Gastrocnemius medialis (tissue), 4 donors: ENCODE measurements around the gene LRRC45. TPM values are rescaled to one million over a fixed set of nuclear protein-coding genes. Genes with fewer than 3 reads are reported as not detected.

Experiments
- ATAC-seq, 2 donors: fragments of 150-250 bp; one replicate each; pipeline ENCODE4 v1.9.1; 2016
- DNase-seq, 2 donors: peaks; one replicate each; pipeline ENCODE4 v3.0.0-alpha.2; 2019
- H3K27ac ChIP-seq, 4 donors: fragments of 200-600 bp; sonication (generic); 1 replicate in 1 of 4; 2 replicates in 3 of 4; pipeline ENCODE4 v1.5.1; 2016 to 2018; ENCODE audit warnings: mild to moderate bottlenecking in 2 of 4, moderate library complexity in 1 of 4
- H3K27me3 ChIP-seq, 3 donors: fragments of 200-600 bp; sonication (generic) in 2 of 3; 1 replicate in 1 of 3; 2 replicates in 2 of 3; pipeline versions ENCODE4 v1.5.1 to v1.6.0; 2016 to 2019; ENCODE audit warnings: mild to moderate bottlenecking in 1 of 3, moderate library complexity in 1 of 3
- H3K36me3 ChIP-seq, 2 donors: fragments of 200-600 bp; sonication (generic) in 1 of 2; one replicate each; pipeline ENCODE4 v1.5.1; 2017 to 2018
- H3K4me1 ChIP-seq, 2 donors: fragments of 200-600 bp; sonication (generic) in 1 of 2; one replicate each; pipeline ENCODE4 v1.5.1; 2016 to 2017; ENCODE audit warnings: mild to moderate bottlenecking in 2 of 2
- H3K4me3 ChIP-seq, 4 donors: fragments of 200-600 bp; sonication (generic) in 3 of 4; 1 replicate in 1 of 4; 2 replicates in 3 of 4; pipeline ENCODE4 v1.5.1; 2016 to 2019; ENCODE audit warnings: mild to moderate bottlenecking in 2 of 4
- H3K9me3 ChIP-seq, 3 donors: fragments of 200-600 bp; sonication (generic) in 2 of 3; 1 replicate in 1 of 3; 2 replicates in 2 of 3; pipeline ENCODE4 v1.5.1; 2016 to 2019
- POLR2A ChIP-seq, 2 donors: fragments of 450-650 bp; IDR thresholded peaks; one replicate each; pipeline ENCODE4 v1.6.1; 2017; ENCODE audit warnings: antibody characterized with exemption in 2 of 2, mild to moderate bottlenecking in 2 of 2, moderate library complexity in 2 of 2
- in situ Hi-C, 4 donors: fragments of 200-750 bp; cut with MboI; loops; one replicate each; pipeline versions ENCODE4 v1.15.0 to v1.8.0; 2017; ENCODE audit warnings: low sequenced_read_pairs in 4 of 4
- intact Hi-C: fragments of 100-400 bp; cut with DNase I; formaldehyde crosslinking; loops from one replicate; pipeline ENCODE4 v1.15.1; 2023; ENCODE audit warnings: low total_unique reads
- total RNA-seq, 4 donors: library from RNA; depleted of rRNA; stranded (reverse); fragments of >200 nt; gene quantifications; one replicate each; pipeline versions ENCODE4 v1.1.0 to v1.2.3, GENCODE V29; 2016
- TF ChIP-seq, protein P1 (sequence below), 5 experiments: fragments of 450-650 bp in 3 of 5; fragments of 200-600 bp in 2 of 5; sonication (generic) in 2 of 5; IDR thresholded peaks in 4 of 5; conservative IDR thresholded peaks in 1 of 5; 1 replicate in 4 of 5; 2 replicates in 1 of 5; pipeline ENCODE4 v1.5.1; 2016 to 2019; ENCODE audit warnings: antibody characterized with exemption in 5 of 5, mild to moderate bottlenecking in 3 of 5, moderate library complexity in 3 of 5

LRRC45 gene
- total RNA-seq: 1 to 10 TPM; 1.1 to 5.0 (median 3.8) TPM

GRCh38 chr17:82022981-82023446 is at the start of gene LRRC45:
TSS of gene LRRC45 (plus strand) at chr17:82023305. CDS start at chr17:82023644, 339 bp downstream.
- Histone ChIP-seq H3K27me3 (no peaks in the 10 kb centered on the region), H3K27ac (peak within 1 kb of the TSS; percentile 78 to 86 (median 79)), H3K4me1 (peaks cover 25 to 54% of the 10 kb centered on the region in 2 donors), H3K4me3 (peak within 1 kb of the TSS; percentile 89 to 92 (median 92)), H3K36me3 (no peaks in the 10 kb centered on the region), H3K9me3 (no peaks in the 10 kb centered on the region)
- TF ChIP-seq POLR2A (IDR thresholded peaks at IDR 0.05): no peak
- TF ChIP-seq, protein P1, sequence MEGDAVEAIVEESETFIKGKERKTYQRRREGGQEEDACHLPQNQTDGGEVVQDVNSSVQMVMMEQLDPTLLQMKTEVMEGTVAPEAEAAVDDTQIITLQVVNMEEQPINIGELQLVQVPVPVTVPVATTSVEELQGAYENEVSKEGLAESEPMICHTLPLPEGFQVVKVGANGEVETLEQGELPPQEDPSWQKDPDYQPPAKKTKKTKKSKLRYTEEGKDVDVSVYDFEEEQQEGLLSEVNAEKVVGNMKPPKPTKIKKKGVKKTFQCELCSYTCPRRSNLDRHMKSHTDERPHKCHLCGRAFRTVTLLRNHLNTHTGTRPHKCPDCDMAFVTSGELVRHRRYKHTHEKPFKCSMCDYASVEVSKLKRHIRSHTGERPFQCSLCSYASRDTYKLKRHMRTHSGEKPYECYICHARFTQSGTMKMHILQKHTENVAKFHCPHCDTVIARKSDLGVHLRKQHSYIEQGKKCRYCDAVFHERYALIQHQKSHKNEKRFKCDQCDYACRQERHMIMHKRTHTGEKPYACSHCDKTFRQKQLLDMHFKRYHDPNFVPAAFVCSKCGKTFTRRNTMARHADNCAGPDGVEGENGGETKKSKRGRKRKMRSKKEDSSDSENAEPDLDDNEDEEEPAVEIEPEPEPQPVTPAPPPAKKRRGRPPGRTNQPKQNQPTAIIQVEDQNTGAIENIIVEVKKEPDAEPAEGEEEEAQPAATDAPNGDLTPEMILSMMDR (IDR thresholded peaks at IDR 0.05 in 4 of 5, conservative IDR thresholded peaks at IDR 0.05 in 1 of 5): no peak
- in situ Hi-C loops (loop anchor here in 1 of 4 donors (5.0 kb wide), 1 partner anchor 61 kb away; the partner anchor contains the start of gene NOTUM), intact Hi-C loops (loop anchor here (1.0 kb wide), 3 partner anchors 14 to 163 kb away; partner anchors contain the start of genes ASPSCR1, DCXR and P4HB)
- DNase-seq: peak; percentile 100
- peak; percentile 86 to 91 for ATAC-seq

GRCh38 chr17:81973432-81973831 is 49.7 kb upstream of the LRRC45 start:
- DNase-seq: no peak
- Histone ChIP-seq H3K9me3 (no peaks in the 10 kb centered on the region), H3K27me3 (no peaks in the 10 kb centered on the region), H3K4me1 (peaks cover 6 to 12% of the 10 kb centered on the region in 2 donors), H3K27ac (no peak overlapping the region), H3K4me3 (no peak overlapping the region), H3K36me3 (no peaks in the 10 kb centered on the region)
- in situ Hi-C loops (no loop called here), intact Hi-C loops (no loop called here)
- no peak for TF ChIP-seq POLR2A (IDR thresholded peaks at IDR 0.05)
- TF ChIP-seq, protein P1 (IDR thresholded peaks at IDR 0.05 in 4 of 5, conservative IDR thresholded peaks at IDR 0.05 in 1 of 5): no peak
- ATAC-seq: no peak

DNA sequence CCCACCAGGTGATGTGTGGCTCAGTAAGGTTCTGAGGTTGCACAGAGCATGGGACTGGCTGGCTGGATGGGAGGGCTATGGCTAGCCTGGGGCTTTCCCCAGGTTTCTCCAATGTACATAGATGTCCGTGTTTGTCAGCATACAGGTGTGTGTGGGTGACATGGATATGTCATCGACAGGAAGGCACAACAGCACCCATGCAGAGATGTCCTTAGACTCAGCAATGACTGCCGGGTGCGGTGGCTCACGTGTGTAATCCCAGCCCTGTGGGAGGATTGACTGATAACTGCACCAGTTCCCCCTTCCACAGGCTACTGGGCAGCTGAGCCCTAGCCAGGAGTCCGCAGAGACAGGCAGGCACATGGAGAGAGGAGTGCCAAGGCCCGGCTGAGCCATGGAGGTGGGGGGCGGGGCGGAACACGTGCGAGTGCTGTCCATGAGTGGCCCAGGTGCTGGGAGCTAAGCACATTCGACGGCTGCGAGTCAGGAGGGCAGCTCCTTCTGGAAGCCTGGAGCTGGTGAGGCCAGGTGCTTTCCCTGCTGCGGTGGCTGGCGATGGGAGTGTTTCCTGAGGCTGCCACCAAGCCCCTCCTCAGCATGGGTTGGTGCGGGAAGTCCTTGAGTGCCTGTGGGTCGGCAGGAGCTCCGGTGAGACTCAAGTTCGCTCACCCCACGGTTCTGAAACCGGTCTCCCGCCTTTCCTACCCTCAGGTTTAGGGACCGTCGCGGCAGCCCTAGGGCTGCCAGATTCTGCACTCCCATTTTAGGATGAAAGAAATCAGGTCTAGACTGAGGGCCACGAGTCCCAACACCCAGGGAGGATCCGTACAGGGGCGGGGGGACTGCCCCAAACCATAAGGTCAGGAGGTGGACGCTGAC is 46.5 kb upstream of the LRRC45 start:
- Histone ChIP-seq H3K4me3 (peak overlapping the region; percentile 75 to 95 (median 88)), H3K4me1 (peaks cover 11 to 18% of the 10 kb centered on the region in 2 donors), H3K27me3 (no peaks in the 10 kb centered on the region), H3K27ac (peak overlapping the region; percentile 90 to 96 (median 94)), H3K36me3 (peaks cover 0 to 5% of the 10 kb centered on the region in 2 donors), H3K9me3 (no peaks in the 10 kb centered on the region)
- intact Hi-C loops (loop anchor here (1.0 to 5.0 kb wide), 3 partner anchors 14 to 104 kb away; partner anchors contain the start of genes ARHGDIA and LRRC45), in situ Hi-C loops (no loop called here)
- ATAC-seq (peak; percentile 31 to 37), DNase-seq (peak in 1 of 2 donors; percentile 66)
- TF ChIP-seq POLR2A (IDR thresholded peaks at IDR 0.05): no peak
- TF ChIP-seq, protein P1 (IDR thresholded peaks at IDR 0.05 in 4 of 5, conservative IDR thresholded peaks at IDR 0.05 in 1 of 5): no peak

- intact Hi-C loops: loop anchor here (1.0 to 5.0 kb wide), 3 partner anchors 15 to 105 kb away; partner anchors contain the start of genes ARHGDIA and LRRC45
- peak; percentile 78 to 89 for TF ChIP-seq POLR2A (IDR thresholded peaks at IDR 0.05)
- TF ChIP-seq, protein P1 (IDR thresholded peaks at IDR 0.05 in 4 of 5, conservative IDR thresholded peaks at IDR 0.05 in 1 of 5): peak in 2 of 5 experiments; percentile 22 to 29
- peak within 1 kb of the TSS; percentile 75 to 95 (median 88) for H3K4me3 ChIP-seq
- DNase-seq: peak; percentile 78 to 87
- peak; percentile 91 to 95 for ATAC-seq
- H3K36me3 ChIP-seq: peaks cover 0 to 5% of the 10 kb centered on the region in 2 donors
- H3K9me3 ChIP-seq: no peaks in the 10 kb centered on the region
- no peaks in the 10 kb centered on the region for H3K27me3 ChIP-seq
- H3K27ac ChIP-seq: peak within 1 kb of the TSS; percentile 90 to 96 (median 94)
- peaks cover 11 to 18% of the 10 kb centered on the region in 2 donors for H3K4me1 ChIP-seq
- in situ Hi-C loops: no loop called here
These were observed 45.8 kb upstream of the LRRC45 start, which contains the start of gene ASPSCR1 for GRCh38 chr17:81977211-81977808. TSS of gene ASPSCR1 (plus strand) at chr17:81977629. CDS start at chr17:81977647, 18 bp downstream.
